Osteoblast (primary cell): Measurements from ENCODE around the gene TRIM7. TPM values are rescaled to one million over a fixed set of nuclear protein-coding genes. Genes with fewer than 3 reads are reported as not detected.

Source experiments
- DNase-seq: peaks from one replicate; pipeline ENCODE4 v3.0.0; 2011; ENCODE audit warnings: low spot score, mixed read lengths; ENCODE audit not compliant: insufficient read length; ENCODE audit errors: missing footprints
- H2AFZ ChIP-seq: 2 replicates; pipeline ENCODE4 v1.6.0; 2011; ENCODE audit warnings: mild to moderate bottlenecking, low read length
- H3K27ac ChIP-seq: 2 replicates; pipeline ENCODE4 v1.5.1; 2011; ENCODE audit warnings: mild to moderate bottlenecking, low read depth, low read length, moderate library complexity
- H3K27me3 ChIP-seq: 2 replicates; pipeline ENCODE4 v1.6.0; 2012; ENCODE audit warnings: mild to moderate bottlenecking, control low read depth, inconsistent platforms, low read length, moderate library complexity; ENCODE audit not compliant: insufficient read depth
- H3K36me3 ChIP-seq: 2 replicates; pipeline ENCODE4 v1.5.1; 2011; ENCODE audit warnings: mild to moderate bottlenecking, low read length, control low read depth, moderate library complexity; ENCODE audit not compliant: insufficient read depth
- H3K4me1 ChIP-seq: 2 replicates; pipeline ENCODE4 v1.5.1; 2011; ENCODE audit warnings: mild to moderate bottlenecking, low read length, control low read depth, moderate library complexity; ENCODE audit not compliant: insufficient read depth
- H3K4me2 ChIP-seq: 2 replicates; pipeline ENCODE4 v1.6.0; 2011; ENCODE audit warnings: mild to moderate bottlenecking, low read length; ENCODE audit not compliant: insufficient read depth
- H3K4me3 ChIP-seq: fragments of 200-600 bp; sonication (generic); 3 replicates; pipeline ENCODE4 v1.5.1; 2012; ENCODE audit warnings: mild to moderate bottlenecking, low read length, inconsistent platforms; ENCODE audit not compliant: insufficient read depth
- H3K79me2 ChIP-seq: 2 replicates; pipeline ENCODE4 v1.6.0; 2012; ENCODE audit warnings: mild to moderate bottlenecking, low read length, control low read depth, inconsistent platforms; ENCODE audit not compliant: insufficient read depth
- H3K9me3 ChIP-seq: 2 replicates; pipeline ENCODE4 v1.5.1; 2011; ENCODE audit warnings: low read depth, low read length, control low read depth
- H4K20me1 ChIP-seq: 2 replicates; pipeline ENCODE4 v1.6.0; 2012; ENCODE audit warnings: mild to moderate bottlenecking, low read length, control low read depth; ENCODE audit not compliant: insufficient read depth
- CTCF ChIP-seq: IDR thresholded peaks from 2 replicates; pipeline ENCODE4 v1.5.1; 2011; ENCODE audit warnings: mild to moderate bottlenecking, low read depth, low read length, moderate library complexity; ENCODE audit errors: extremely low read depth
- total RNA-seq: library from RNA; depleted of rRNA; stranded (reverse); fragments of >200 nt; gene quantifications from 2 replicates; pipeline ENCODE4 v1.2.3, GENCODE V29; 2012

The TRIM7 gene
- total RNA-seq, 1 donor = 0.72 TPM

GRCh38 chr5:181222630-181223057 is 17.6 kb upstream of the TRIM7 start:
- peak overlapping the region; percentile 90 for H2AFZ ChIP-seq
- H3K4me3 ChIP-seq = peak overlapping the region; percentile 95
- H4K20me1 ChIP-seq = no peaks in the 10 kb centered on the region
- peak overlapping the region; percentile 98 for H3K27ac ChIP-seq
- peaks cover 35% of the 10 kb centered on the region for H3K79me2 ChIP-seq
- no peak for TF ChIP-seq CTCF
- no peaks in the 10 kb centered on the region for H3K27me3 ChIP-seq
- DNase-seq = no peak
- peaks cover 20% of the 10 kb centered on the region for H3K4me1 ChIP-seq
- H3K9me3 ChIP-seq = no peaks in the 10 kb centered on the region
- H3K36me3 ChIP-seq = peaks cover 12% of the 10 kb centered on the region
- H3K4me2 ChIP-seq = peak overlapping the region; percentile 97

- TF ChIP-seq CTCF = no peak
- Histone ChIP-seq H2AFZ (peak overlapping the region; percentile 90), H3K27me3 (no peaks in the 10 kb centered on the region), H3K36me3 (peaks cover 11% of the 10 kb centered on the region), H3K4me2 (peak overlapping the region; percentile 97), H3K79me2 (peaks cover 32% of the 10 kb centered on the region), H3K4me3 (peak overlapping the region; percentile 95), H3K27ac (peak overlapping the region; percentile 98), H3K4me1 (peaks cover 23% of the 10 kb centered on the region), H3K9me3 (no peaks in the 10 kb centered on the region), H4K20me1 (no peaks in the 10 kb centered on the region)
- DNase-seq = peak; percentile 94
Observed at GRCh38 chr5:181221792-181222629, 17.0 kb upstream of the TRIM7 start.

- no peak overlapping the region for H2AFZ ChIP-seq
- no peaks in the 10 kb centered on the region for H3K27me3 ChIP-seq
- peaks cover 27% of the 10 kb centered on the region for H3K79me2 ChIP-seq
- no peak for DNase-seq
- H3K9me3 ChIP-seq = no peaks in the 10 kb centered on the region
- peaks cover 4% of the 10 kb centered on the region for H3K36me3 ChIP-seq
- H3K4me1 ChIP-seq = peaks cover 28% of the 10 kb centered on the region
- no peak for TF ChIP-seq CTCF
- no peak overlapping the region for H3K27ac ChIP-seq
- no peaks in the 10 kb centered on the region for H4K20me1 ChIP-seq
- H3K4me2 ChIP-seq = peak overlapping the region; percentile 97
- H3K4me3 ChIP-seq = peak overlapping the region; percentile 7
Observed at GRCh38 chr5:181221105-181221791, 16.3 kb upstream of the TRIM7 start.

GRCh38 chr5:181220178-181220515 is 15.2 kb upstream of the TRIM7 start:
- no peak for DNase-seq
- Histone ChIP-seq H3K27me3 (no peaks in the 10 kb centered on the region), H3K4me1 (peaks cover 29% of the 10 kb centered on the region), H3K36me3 (no peaks in the 10 kb centered on the region), H3K4me2 (no peak overlapping the region), H3K79me2 (peaks cover 16% of the 10 kb centered on the region), H3K9me3 (no peaks in the 10 kb centered on the region), H3K27ac (no peak overlapping the region), H4K20me1 (no peaks in the 10 kb centered on the region), H2AFZ (no peak overlapping the region), H3K4me3 (no peak overlapping the region)
- no peak for TF ChIP-seq CTCF
